Measurements from ENCODE around the gene ATP8B4.

The ATP8B4 gene

DNA sequence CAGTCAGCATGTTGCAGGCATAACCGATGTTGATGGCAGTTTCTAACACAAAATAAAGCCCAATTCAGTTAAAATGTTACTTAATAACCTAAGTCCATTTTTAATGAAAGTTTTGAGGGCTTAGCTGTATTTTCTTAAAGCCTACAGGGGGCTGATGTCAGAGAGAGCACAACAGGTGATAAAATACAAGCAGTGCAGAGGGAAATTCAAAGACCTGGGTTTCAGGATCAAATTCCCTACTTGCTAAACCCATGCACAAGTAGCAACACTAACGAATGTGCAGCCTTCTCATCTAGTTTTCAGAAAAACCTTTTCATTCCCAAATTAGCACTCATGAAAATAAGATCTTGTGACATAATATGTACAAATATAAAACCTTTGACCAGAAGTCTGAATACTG lies 202.0 kb downstream of the ATP8B4 start:
- no peak for DNase-seq
- no peak for TF ChIP-seq GATA1 (IDR thresholded peaks at IDR 0.05; ENCODE audit: low read depth, low read length)
- no peak for TF ChIP-seq POLR2A (IDR thresholded peaks at IDR 0.05; ENCODE audit: low read length)

DNA sequence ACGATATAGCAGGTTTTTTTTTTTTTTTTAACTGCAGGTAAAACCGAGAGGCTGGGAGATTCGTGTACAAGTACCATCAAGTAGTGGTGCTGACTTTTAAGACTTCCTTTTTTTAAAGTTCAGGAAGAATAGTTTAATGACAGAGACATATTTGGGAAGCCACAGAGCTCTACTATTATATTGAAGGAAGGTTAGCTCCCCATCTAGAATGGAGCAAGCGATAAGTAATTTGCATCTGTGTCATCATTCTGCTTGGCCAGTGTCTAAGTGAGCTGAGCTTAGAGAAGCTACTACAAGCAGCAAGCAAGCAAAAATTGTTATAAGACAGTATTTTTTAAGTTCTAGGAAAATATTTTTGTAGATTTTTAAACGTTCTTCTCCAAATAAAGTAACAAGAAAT lies 203.2 kb downstream of the ATP8B4 start:
- no peak for TF ChIP-seq POLR2A (IDR thresholded peaks at IDR 0.05; ENCODE audit: low read length)
- TF ChIP-seq GATA1 (IDR thresholded peaks at IDR 0.05; ENCODE audit: low read depth, low read length) = no peak
- no peak for DNase-seq

GRCh38 chr15:49908933-49909295 lies 210.1 kb downstream of the ATP8B4 start:
- no peak for TF ChIP-seq GATA1 (IDR thresholded peaks at IDR 0.05; ENCODE audit: low read depth, low read length)
- no peak for DNase-seq

- no peak for DNase-seq
- no peak for TF ChIP-seq POLR2A (IDR thresholded peaks at IDR 0.05; ENCODE audit: low read length)
- TF ChIP-seq GATA1 (IDR thresholded peaks at IDR 0.05; ENCODE audit: low read depth, low read length) = no peak
Measured at GRCh38 chr15:49908236-49908932, 210.6 kb downstream of the ATP8B4 start.

- TF ChIP-seq POLR2A (IDR thresholded peaks at IDR 0.05; ENCODE audit: low read length) = no peak
- TF ChIP-seq GATA1 (IDR thresholded peaks at IDR 0.05; ENCODE audit: low read depth, low read length) = no peak
- no peak for DNase-seq
Measured at GRCh38 chr15:49906966-49907365, 212.1 kb downstream of the ATP8B4 start.

GRCh38 chr15:49905221-49905620 lies 213.8 kb downstream of the ATP8B4 start:
- no peak for DNase-seq
- TF ChIP-seq POLR2A (IDR thresholded peaks at IDR 0.05; ENCODE audit: low read length) (no peak), GATA1 (IDR thresholded peaks at IDR 0.05; ENCODE audit: low read depth, low read length) (no peak)

GRCh38 chr15:49904296-49904695 lies 214.7 kb downstream of the ATP8B4 start:
- TF ChIP-seq GATA1 (IDR thresholded peaks at IDR 0.05; ENCODE audit: low read depth, low read length) (no peak), POLR2A (IDR thresholded peaks at IDR 0.05; ENCODE audit: low read length) (no peak)
- DNase-seq = no peak

DNA sequence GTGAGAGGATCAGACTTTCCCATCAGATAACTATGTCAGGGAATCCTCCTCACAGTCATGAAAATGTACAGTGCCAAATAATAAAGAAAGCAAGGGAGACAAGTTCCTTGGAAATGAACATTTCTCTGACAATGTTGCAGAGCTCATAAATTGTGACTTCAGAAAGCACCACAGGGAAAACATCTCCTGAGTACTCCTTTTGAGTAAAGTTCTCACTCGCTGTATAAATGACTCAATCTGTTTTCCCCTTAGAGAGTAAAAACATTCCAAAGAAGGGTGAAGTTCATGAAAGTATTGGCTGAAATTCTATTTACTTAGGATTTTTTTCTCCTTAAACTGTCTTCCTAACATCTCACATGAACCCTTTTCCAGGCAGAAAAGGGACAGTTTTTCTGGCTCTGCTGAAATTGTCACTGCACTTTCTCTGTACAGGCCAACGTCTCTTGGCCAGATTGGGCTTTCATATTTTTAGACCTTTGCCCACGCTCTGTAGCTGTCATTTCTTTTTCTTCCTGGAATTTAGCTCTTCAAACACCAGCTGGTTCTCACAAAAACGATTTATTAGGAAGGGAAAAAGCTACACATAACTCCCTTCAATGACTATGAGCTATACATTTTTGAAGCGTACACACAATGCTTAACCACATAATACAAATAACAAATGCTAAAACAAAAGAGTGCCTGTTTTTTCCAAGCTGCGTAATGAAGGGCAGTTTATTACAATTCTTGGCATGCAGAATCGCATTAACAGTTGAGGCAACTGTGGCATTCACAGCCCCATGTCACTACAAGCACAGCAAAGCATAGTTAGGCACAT lies 216.1 kb downstream of the ATP8B4 start:
- no peak for TF ChIP-seq POLR2A (IDR thresholded peaks at IDR 0.05; ENCODE audit: low read length)
- no peak for TF ChIP-seq GATA1 (IDR thresholded peaks at IDR 0.05; ENCODE audit: low read depth, low read length)
- DNase-seq = no peak

DNA sequence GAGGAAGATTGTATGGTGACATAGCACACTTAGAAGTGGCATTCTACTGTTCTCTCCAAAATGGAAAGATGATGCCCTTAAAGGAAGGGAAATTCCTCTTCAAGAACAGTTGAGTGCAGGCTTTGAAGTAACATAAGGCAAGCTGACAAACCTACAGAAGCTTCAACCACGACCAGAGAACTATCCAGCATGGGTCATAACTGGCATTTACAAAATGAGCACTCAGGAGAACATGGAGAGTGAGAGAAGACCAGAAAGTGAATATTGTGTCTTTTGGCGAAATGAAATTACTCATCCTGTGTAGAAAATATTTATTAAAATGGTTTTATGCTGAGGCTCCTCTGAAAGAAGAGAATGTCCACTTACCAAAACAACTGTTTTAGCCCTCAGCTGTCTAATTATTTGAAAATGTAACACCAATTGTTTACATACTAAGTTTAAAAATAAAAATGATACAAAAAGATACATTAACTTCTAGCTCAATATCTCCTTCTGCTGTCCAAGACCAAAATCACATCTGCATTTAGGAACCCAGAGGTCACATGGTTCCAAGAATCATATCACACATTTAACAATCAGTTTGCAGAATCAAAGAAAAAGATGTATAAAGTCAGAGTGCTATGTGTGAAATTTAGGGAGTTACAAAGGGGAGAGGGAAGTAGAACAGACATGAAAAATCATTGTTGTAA lies 216.9 kb downstream of the ATP8B4 start:
- DNase-seq = no peak
- no peak for TF ChIP-seq GATA1 (IDR thresholded peaks at IDR 0.05; ENCODE audit: low read depth, low read length)
- TF ChIP-seq POLR2A (IDR thresholded peaks at IDR 0.05; ENCODE audit: low read length) = no peak

GRCh38 chr15:49901321-49901720 lies 217.7 kb downstream of the ATP8B4 start:
- no peak for DNase-seq
- TF ChIP-seq POLR2A (IDR thresholded peaks at IDR 0.05; ENCODE audit: low read length) = no peak
- TF ChIP-seq GATA1 (IDR thresholded peaks at IDR 0.05; ENCODE audit: low read depth, low read length) = no peak

GRCh38 chr15:49900903-49901235 lies 218.2 kb downstream of the ATP8B4 start:
- TF ChIP-seq GATA1 (IDR thresholded peaks at IDR 0.05; ENCODE audit: low read depth, low read length) (no peak), POLR2A (IDR thresholded peaks at IDR 0.05; ENCODE audit: low read length) (no peak)
- DNase-seq = no peak

DNA sequence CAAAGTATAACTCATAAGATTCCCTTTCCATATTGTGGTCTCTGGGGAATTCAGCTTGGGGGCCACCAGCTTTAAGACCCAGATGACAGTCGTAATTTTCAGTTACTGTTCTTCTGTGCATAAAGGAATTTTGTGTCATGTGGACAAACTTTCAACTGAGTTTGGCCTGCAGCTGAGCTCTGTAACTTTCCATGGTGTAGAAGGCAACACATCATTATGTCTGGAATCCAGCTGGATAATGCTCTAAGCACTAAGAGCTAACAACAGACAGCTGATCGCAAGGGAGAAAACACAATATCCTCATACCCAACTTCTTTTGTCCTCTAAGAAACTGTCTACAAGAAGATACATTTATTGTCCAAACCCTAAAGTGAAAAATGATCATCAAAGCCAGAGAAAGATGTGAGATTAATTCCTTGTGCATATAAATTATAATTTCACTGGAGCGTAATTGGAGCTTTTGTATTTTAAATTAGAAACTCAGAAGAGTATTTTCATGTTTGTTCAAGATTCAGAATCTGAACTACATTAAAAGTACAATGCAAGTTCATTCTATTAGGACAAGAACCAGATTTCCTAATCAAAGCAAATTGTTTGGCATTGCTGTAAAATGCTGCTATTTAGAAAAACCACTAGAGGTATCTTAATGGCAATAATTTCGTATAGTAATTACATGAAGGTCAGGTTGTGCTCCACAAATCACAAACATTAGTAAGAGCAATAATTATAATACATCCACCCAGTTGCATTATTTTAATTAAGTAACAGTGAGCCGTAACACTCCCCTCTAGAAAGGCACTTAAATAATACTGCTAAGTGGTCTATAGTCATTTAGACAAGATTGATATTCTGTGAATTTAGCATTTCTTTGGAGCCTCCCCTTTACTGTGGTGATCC lies 218.8 kb downstream of the ATP8B4 start:
- TF ChIP-seq POLR2A (IDR thresholded peaks at IDR 0.05; ENCODE audit: low read length) (no peak), GATA1 (IDR thresholded peaks at IDR 0.05; ENCODE audit: low read depth, low read length) (no peak)
- no peak for DNase-seq

DNA sequence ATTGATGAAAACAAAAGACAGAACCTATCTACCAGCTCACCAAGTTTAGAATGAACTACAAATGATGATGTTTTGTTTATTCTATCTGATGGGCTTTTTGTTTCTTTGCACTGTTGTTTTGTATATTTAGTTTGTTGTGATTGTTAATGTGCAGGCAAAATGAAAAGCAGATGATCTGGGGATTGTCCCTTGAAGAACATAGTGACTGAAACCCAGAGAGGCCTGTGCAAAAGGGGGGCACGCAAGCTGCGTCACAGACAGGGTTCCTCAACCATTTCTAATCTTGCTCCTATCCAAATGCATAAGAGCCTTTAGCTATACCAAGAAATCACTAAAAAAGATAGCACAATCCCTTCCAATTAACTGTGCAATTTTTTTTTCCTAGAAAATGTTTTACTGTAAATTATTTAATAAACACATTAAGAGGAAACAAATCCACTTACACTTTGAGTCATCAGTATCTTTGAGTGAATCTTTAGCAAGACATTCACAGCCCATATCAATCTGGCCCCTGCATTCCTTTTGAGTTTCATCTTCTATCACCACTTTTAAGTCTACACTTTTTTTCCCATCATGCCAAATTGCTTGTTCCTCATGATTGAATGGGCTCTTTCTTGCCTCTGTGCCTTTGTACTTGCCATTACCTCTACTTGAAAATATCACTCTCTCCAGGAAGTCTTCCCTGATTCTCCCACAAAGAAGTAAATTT lies 220.3 kb downstream of the ATP8B4 start:
- no peak for DNase-seq
- no peak for TF ChIP-seq GATA1 (IDR thresholded peaks at IDR 0.05; ENCODE audit: low read depth, low read length)
- no peak for TF ChIP-seq POLR2A (IDR thresholded peaks at IDR 0.05; ENCODE audit: low read length)

All from erythroblast (primary cell).